HG02938 (cell line): Measurements from ENCODE around the gene IL4I1.
A peak's percentile ranks its signal among the peaks of the same experiment; 100 is the strongest.

ENCODE experiments used
- ATAC-seq: cut with Tn5 transposase; IDR thresholded peaks from one replicate; pipeline ENCODE4 v1.9.1; 2021; ENCODE audit warnings: mild to moderate bottlenecking, moderate library complexity; ENCODE audit not compliant: unreplicated experiment

The IL4I1 gene

DNA sequence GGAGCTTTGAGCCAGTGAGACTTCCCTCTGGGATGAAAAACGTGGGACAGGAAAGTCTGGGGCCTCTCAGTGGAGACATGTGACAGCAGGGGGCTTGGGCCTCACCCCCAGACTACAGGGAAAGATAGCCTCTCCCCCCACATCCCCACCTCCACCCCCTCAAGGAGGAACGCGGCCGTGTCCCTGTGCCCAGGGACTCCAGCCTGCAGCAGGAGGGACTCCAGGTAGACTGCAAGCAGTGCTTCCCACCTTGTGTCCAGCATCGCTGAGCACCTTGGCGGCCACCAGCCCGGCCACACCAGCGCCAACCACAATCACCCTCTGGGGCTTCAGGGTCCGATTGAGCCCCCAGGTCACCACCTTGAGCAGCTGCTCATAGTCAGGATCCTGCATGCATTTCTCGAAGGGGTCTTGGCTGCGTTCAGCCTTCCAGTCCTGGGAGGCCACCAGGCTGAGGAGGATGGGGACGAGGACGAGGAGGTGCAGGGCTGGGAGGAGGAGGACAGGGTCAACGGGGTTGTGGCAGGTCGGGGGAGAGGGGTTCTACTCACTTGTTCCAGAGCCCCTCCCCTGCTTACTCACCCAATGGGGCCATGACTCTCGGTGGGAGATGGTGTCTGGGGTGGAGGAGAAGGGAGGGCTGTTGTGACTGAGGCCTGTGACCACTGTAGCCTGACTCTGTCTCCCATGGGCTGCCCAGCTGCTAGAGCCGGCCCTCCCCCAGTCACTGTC, 955 bp downstream of the IL4I1 start:
- ATAC-seq = no peak

DNA sequence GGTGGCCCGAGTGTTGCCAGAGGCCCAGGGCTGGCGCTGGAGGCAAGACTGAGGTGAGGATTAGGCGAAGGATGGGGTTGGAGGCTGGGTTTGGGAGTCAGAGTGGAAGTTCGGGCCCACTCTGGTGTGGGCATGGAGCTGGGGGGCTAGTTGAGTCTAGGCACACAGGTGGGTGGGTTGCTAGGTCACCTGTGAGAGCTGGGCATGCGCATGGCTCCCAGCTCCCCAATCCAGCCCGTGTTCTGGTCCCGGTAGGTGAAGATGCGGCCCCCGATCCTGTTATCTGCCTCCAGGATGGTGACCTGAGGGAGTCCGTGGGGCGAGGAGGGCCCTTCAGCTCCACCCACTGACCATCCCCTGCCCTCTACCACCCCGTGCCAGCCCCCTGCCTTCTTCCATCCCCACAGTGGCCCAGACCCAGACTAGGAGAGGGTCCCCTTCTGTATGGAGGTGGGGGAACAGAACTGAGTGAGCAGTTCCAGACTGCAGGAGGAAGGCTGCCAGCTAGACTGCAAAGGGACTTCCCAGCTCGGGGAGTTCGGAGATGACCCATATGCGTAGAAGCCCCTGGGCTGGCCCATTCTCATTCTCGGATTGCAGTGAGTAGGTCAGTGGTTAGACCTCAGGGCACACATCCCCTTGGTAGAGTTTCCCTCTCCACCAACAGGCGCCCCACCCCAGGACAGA, 1.7 kb downstream of the IL4I1 start:
- ATAC-seq = peak; percentile 42

DNA sequence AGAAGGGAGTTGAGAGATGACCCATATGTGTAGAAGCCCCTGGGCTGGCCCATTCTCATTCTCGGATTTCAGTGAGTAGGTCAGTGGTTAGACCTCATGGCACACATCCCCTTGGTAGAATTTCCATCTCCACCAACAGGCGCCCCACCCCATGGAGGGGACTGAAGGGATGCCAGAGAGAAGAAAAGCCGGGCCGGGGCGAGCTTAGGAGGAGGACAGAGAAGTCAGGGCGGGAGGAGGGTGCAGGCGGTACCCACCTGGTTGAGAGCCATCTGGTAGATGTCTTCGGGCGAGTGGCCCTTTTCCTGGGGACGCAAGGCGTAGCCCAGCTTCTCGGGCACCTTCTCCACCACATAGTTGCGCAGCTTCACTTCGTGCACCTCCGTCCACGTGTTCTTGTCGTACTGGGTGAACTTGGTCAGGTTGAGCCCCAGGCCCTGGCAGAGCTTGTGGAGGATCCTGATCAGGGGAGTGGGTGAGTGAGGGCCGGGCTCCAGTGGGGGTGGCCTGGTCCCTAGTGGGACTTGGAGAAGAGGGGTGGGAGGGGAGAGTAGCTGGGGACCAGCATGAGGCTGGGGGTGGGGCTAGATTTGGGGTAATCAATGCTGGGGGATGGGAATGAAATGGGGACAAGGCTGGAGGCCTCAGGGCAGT, 2.5 kb downstream of the IL4I1 start:
- ATAC-seq = no peak

DNA sequence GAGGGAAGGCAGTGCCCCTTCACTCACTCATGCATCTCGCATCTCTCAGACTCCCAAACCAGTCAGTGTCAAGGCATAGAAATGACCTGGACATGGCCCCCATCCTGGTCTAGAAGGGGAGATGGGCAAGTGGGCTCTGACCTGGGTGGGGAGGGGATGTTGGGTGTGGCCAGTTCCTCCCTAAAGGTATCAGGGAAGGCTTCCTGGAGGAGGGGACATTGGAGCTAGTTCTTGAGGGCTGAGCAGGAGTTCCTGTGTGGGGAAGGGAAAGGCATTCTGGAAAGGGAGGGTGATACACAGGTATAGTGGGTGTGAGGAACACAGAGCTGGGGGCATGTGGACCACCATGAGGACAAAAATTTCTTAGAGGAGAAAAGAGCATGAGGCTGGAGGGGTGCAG, 4.0 kb downstream of the IL4I1 start:
- no peak for ATAC-seq

DNA sequence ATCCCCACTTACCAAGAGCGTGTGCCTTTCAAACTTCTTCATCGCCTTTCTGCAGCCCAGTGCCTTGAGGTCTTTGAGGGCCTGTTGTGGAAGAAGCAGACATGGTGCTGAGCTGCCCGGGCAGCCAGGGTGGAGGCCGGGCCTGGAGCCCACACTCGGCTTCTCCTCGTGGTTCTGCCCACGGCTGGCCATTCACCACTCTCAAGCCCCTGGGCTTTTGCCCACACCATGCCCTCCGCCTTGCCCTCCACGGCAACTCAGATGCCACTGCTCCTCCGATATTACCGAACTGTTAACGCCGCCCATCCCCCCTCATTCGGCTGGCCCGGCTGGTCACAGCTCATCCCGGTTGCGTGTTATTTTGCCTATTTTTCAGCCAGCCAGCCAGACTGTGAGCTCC, 5.3 kb downstream of the IL4I1 start:
- no peak for ATAC-seq

DNA sequence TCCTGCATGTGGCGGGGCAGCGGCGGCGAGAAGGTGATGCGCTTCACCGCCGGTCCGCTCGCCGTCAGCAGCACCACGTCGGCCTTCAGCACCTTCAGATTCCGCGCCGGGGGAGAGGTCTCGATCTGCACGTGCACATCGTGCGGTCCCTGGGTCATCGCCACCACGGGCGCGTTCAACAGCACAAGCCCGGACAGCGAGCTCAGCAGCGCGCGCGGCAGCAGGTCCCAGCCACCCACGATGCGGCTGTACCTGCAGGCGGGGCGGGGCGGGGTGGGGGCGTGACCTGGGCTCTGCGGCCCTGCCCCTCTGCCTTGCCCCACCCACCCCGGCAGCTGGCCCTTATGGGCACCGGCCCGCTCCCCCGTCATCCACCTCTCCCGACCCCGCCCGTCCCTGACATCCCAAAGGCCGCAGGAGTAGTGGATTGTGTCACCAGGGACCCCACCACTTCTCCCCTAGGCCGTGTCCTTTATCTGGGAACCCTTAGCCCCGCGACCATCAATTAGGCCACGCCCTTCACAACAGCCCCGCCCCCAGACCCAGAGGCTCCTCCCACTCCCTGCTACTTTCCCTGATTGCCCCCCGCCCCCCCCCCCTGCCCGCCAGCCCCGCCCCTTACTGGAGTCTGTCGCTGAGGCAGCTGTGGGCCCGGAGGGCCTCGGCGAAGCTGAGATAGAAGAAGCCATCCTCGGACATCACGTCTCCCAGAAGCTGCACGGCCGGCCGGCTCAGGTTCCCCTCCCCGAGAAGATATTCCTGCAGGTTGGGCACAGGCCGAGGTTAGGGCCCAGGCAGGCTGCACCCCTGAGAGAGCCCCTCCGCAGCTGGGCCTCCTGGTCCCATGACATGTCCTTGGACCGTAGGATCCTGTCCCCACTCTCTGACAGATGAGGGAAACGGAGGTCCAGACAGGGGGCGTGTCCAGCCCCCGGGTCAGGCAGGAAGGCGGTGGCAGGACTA, 6.1 kb downstream of the IL4I1 start:
- no peak for ATAC-seq

DNA sequence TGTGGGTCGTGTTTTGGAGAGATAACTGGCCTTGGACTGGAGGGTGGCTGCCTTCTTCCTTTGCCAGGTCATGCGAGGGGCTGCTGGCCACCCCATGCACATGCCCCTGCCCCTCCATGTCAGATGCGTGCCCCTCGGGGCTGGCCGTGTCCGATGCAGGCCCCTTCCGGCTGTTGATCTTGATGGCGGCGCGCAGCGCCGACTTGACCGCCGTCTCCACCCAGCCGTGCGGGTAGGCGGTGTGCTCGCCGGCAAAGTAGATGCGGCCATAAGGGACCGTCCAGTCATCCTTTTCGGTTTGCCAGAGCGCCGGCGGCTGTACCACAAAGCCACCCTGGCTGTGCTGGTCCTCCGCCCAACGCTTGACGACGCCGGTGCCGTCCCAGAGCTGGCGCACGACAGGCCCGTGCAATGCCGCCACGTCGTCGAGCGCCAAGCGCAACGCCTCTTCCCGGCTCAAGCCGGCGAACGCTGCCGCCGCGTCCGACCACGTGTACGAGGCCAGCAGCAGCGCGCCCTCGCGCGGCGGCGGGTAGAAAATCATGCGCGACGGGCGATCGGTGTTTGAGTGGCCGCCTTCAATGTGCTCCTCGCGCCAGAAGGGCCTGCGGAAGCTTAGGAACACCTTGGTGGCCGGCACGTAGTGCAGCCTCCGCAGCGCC, 6.9 kb downstream of the IL4I1 start:
- ATAC-seq = no peak

DNA sequence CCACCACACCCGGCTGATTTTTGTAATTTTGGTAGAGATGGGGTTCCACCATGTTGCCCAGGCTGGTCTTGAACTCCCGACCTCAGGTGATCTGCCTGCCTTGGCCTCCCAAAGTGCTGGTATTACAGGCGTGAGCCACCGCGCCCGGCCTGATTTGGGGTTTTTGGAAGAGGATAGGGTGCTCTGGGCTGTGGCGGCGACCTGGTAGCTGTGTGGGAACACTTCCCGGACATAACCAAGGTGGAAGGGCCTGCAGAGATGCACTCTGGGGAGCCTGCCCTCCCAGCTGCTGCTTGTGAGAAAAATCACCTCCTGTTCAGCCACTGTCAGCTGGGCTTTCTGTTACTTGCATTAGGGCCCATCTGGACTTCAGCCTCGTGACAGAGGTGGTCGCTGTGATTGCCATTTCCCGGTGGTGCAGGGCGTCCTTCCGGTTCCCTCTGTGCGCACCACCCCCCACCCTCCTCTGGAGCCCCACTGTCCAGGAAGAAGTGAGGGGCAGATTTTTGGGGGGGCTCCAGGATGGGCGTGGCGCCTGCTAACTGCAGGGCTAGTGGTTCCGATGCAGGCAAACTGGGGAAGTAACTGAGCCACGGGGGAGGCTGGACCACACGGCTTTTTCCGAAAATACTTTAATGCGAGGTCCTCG, 7.5 kb downstream of the IL4I1 start:
- ATAC-seq = no peak

DNA sequence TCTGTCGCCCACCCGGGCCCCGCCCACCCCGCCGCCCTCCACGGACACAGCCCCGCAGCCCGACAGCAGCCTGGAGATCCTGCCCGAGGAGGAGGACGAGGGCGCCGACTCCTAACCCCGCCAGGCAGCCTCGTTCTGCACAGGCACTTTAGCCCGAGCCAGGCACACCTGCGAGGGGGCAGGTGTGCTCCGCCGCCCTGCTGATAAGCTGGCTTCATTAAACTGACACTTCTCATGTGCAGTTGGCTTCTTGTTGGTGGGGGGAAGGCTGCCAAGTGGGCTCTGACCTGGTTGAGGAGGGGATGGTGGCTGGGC, 8.2 kb downstream of the IL4I1 start:
- no peak for ATAC-seq

DNA sequence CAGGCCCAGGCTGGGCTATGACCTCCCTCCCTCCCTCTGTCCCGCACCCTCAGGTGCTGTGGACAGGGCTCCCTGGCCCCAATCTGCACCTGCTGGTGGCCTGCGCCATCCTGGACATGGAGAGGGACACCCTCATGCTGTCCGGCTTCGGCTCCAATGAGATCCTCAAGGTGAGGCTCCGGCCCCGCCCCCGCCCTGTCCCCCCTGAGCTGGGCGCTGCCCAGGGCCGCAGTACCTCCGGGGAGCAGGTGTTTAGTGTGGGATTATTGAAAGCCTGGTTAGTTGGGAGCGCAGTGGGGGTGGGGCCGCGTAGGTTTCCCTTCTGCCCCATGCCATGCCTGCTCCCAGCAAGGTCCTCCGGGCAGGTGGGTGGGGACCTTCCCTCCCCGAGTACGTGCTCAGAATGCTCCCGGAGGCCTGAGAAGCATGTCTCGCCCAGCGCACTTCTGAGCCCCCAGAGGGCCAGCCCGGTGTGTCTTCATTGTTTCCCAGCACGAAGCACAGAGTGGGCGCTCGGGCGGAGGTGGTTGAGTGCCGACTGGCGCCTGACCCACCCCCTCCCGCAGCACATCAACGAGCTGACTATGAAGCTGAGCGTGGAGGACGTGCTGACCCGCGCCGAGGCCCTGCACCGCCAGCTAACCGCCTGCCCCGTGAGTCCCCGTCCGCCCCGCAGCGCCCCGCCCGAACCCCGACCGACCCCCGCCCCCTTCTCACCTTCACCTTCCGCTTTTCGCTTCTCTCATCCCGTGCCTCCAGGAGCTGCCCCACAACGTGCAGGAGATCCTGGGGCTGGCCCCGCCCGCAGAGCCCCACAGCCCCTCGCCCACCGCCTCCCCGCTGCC, 8.8 kb downstream of the IL4I1 start:
- no peak for ATAC-seq

DNA sequence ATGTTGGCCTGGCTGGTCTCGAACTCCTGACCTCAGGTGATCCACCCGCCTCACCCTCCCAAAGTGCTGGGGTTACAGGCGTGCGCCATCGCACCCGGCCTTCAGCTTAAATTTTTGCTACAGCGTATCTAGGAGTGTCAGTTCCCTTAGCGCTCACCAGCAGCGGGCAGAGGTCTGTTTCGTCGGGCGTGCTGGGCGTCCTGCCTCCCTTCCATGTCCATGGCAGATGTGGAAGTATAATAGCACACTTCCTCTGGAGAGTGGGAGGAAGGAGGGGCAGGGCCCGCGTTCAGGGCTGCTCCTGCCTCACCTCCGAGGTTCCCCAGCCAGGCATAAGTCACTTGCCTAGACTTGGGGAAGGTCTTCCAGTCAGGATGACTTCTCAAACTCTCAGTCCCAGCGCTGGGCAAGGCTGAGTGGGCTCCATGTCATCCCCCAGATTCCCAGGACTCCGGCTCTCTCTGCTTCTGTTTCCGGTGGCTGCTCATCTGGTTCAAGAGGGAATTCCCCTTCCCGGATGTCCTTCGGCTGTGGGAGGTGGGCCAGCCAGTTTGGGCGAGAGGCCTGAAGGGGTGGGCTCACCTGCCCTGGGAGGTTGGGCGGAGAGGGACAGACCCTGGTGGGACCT, 9.5 kb downstream of the IL4I1 start:
- no peak for ATAC-seq

DNA sequence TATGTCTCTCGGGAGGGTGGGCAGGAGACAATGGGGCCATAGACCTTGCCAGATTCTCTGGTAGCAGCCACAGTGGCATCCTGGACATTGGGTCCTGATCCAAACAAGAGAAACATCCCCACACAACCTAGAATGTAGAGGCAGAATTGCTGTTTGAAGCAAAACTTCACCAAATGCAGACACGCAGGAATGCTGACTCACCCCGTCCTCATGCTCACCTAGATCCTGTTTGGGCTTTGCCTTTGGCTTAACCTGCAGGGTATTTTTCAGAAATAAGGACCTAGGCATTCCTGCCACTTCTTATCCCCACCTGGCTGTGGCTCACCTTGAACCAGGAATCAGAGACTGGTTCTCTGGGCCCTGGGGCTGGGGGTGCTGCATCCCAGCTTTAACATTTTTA, 11.9 kb downstream of the IL4I1 start:
- no peak for ATAC-seq

DNA sequence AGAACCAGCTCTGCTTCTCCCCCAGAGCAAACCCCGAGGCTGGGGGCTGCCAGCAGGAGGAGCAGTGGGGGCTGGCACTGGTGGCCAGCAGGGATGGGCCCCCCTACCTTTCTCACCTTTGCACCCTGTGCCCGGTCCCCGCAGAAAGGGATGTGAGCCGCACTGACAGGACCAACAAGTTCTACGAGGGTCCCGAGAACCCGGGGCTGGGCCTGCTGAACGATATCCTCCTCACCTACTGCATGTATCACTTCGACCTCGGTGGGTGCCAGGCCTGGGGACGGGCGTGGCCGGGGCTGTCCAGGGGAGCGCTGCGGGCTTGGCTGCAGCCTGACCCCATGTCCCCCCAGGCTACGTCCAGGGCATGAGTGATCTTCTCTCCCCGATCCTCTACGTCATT, 12.6 kb downstream of the IL4I1 start:
- no peak for ATAC-seq

DNA sequence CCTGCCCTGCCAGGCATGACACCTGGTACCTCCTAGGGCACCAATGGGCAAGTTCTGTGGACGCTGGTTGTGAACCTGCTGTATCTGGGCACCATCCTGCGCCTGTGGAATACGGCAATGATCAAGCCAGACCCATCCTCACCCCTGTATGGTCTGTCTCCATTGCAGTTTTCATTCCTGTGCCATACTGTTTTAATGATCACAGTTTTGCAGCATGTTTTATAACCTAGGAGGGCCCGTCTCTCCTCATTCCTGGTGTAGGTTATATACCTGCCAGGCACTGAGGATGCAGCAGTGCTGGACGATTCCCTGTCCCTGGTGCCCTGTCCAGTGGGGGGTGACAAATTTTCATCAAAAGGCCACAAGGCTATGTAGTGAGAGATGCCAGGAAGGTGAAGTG, 13.6 kb downstream of the IL4I1 start:
- ATAC-seq = no peak

DNA sequence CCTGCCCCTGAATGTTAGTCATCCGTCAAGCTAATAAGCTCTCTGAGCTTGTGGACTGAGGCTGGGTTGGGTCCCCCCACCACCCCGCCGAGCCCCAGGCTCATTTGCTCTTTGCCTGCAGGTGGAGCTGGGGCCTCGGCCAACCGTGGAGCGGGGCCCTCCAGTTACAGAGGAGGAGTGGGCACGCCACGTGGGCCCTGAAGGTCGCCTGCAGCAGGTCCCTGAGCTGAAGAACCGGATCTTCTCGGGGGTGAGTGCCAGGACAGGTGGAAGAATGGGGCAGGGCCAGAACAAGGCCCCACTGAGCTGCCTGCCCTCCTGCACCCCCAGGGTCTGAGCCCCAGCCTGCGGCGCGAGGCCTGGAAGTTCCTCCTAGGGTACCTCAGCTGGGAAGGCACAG, 14.0 kb downstream of the IL4I1 start:
- no peak for ATAC-seq

DNA sequence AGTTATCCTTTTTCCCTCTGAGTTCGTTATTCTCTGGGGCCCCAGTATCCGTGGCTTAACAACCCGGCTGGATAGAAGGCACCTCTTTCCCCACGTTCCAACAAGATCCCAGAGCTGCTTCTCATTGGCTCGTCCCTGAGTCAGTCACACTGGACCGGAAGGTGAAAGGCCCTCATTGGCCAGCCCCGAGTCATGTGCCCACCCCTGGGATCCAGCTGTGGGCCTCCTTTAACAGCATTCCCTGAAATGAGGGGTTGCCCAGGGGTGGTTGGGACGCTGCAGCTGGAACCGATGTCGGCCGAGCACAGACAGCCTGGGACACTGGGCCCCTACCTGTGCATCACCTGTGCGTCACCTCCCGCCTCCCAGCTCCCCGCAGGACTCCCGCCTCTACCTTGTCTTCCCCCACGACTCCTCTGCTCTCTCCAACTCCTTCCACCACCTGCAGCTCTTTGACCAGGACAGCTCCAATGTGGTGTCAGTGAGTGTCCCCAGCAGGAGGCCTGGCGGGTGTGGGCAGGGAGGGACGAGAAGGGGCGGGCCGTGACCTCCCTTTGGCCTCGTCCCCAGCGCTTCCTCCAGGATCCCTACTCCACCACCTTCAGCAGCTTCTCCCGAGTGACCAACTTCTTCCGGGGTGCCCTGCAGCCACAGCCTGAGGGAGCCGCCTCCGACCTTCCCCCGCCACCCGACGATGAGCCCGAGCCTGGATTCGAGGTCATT, 14.9 kb downstream of the IL4I1 start:
- ATAC-seq = no peak

DNA sequence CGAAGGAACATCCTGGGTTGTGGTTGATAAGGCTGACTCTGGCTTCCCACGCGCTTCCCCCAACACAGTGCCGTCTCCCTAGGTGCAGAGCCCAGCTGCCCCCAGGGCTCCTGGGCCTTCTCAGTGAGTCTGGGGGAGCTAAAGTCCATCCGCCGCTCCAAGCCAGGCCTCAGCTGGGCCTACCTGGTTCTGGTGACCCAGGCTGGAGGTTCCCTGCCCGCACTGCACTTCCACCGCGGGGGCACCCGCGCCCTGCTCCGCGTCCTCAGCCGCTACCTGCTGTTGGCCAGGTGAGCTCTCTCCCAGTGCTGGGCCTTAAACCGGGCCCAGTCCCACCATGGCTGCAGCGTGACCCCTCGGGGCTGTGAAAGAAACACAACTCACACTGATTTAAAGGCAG, 15.5 kb downstream of the IL4I1 start:
- no peak for ATAC-seq

DNA sequence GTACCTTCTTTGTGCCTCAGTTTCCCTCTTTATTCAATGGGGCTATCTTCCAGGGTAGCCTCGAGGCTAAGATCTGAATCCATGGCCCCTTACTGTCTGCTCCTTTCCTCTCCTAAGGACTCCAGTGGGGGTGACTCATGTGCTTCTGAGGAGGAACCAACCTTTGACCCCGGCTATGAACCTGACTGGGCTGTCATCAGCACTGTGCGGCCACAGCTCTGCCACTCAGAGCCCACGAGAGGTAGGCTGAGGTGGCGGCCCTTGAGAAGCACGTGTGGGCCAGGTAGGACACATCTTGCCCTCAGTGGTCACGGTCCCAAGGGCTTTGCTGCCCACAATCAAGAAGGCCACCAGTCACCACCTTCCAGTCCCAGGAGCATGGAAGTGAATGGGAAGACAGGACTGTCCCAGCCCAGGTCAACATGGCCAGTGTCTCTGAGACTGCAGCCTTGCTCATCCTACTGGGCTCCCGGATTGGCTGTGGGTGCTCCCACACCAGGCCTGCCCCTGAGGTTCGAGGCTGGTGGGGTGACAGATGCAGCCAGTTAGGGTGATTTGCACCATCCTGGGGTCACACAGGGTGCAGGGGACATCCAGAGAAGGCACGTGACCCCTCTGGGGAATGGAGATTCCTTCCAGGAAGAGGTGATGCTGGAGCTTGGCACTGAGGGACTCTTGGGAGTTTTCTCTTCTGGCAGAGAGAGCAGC, 16.4 kb downstream of the IL4I1 start:
- ATAC-seq = no peak
